T-cell (primary cell): Measurements from ENCODE around the gene ARID4B. TPM values are rescaled to one million over a fixed set of nuclear protein-coding genes. Genes with fewer than 3 reads are reported as not detected.

Source experiments
- ATAC-seq, 4 experiments: fragments of 200-7000 bp in 3 of 4; fragments of 150-1000 bp in 1 of 4; cut with Tn5 transposase; replicated peaks in 1 of 4; 1 replicate in 3 of 4; 2 replicates in 1 of 4; pipeline ENCODE4 v1.10.0; 2021; ENCODE audit warnings: moderate library complexity in 3 of 4, mild to moderate bottlenecking in 2 of 4, moderate number of reproducible peaks in 1 of 4
- CTCF ChIA-PET, 2 donors: fragments of 300-600 bp; sonication (Branson Sonifier 250); formaldehyde crosslinking; loops; one replicate each; lab custom pipeline; 2022; ENCODE audit warnings: antibody characterized with exemption in 2 of 2; lab: Charles Lee
- POLR2A ChIA-PET, 2 donors: fragments of 300-600 bp; sonication (Branson Sonifier 250); formaldehyde crosslinking; loops; one replicate each; lab custom pipeline; 2022; ENCODE audit warnings: antibody characterized with exemption in 2 of 2; lab: Charles Lee
- DNase-seq, 35 experiments: peaks; one replicate each; pipeline versions ENCODE4 v3.0.0 to v3.0.0-alpha.2; 2013 to 2023
- H3K27ac ChIP-seq: one replicate; pipeline ENCODE4 v1.5.1; 2013; ENCODE audit warnings: low read length
- H3K27me3 ChIP-seq, 2 experiments: replicated peaks in 1 of 2; 1 replicate in 1 of 2; 2 replicates in 1 of 2; pipeline versions ENCODE4 v1.6.1 to v1.7.0; 2013; ENCODE audit warnings: low read length in 1 of 2, mixed read lengths in 1 of 2; ENCODE audit not compliant: control insufficient read depth in 2 of 2, insufficient read depth in 2 of 2; ENCODE audit errors: extremely low read depth in 1 of 2
- H3K36me3 ChIP-seq, 2 donors: 1 replicate in 1 of 2; 2 replicates in 1 of 2; pipeline versions ENCODE4 v1.6.1 to v1.7.0; 2013; ENCODE audit warnings: low read length in 1 of 2; ENCODE audit not compliant: control insufficient read depth in 2 of 2, insufficient read depth in 1 of 2; ENCODE audit errors: extremely low read depth in 1 of 2
- H3K4me1 ChIP-seq, 2 experiments: 1 replicate in 1 of 2; 2 replicates in 1 of 2; pipeline versions ENCODE4 v1.6.1 to v1.7.0; 2013; ENCODE audit warnings: low read length in 2 of 2, mixed read lengths in 1 of 2; ENCODE audit not compliant: insufficient read depth in 2 of 2, control insufficient read depth in 1 of 2; ENCODE audit errors: extremely low read depth in 1 of 2
- H3K4me3 ChIP-seq, 2 donors: 1 replicate in 1 of 2; 2 replicates in 1 of 2; pipeline versions ENCODE4 v1.5.1 to v1.7.0; 2013; ENCODE audit warnings: mild to moderate bottlenecking in 2 of 2, low read length in 1 of 2, moderate library complexity in 1 of 2; ENCODE audit not compliant: control insufficient read depth in 1 of 2; ENCODE audit errors: extremely low read depth in 1 of 2
- H3K9me3 ChIP-seq: 2 replicates; pipeline ENCODE4 v1.7.0; 2013
- H3K27ac Mint-ChIP-seq, 2 donors: one replicate each; pipeline ENCODE4 v1.8.0; 2020 to 2021; ENCODE audit warnings: mild to moderate bottlenecking in 2 of 2, mixed read lengths in 2 of 2
- H3K27me3 Mint-ChIP-seq, 2 donors: one replicate each; pipeline ENCODE4 v1.8.0; 2021 to 2022; ENCODE audit warnings: mixed read lengths in 2 of 2
- H3K36me3 Mint-ChIP-seq: one replicate; pipeline ENCODE4 v1.8.0; 2021; ENCODE audit warnings: mixed read lengths
- H3K4me1 Mint-ChIP-seq, 3 donors: one replicate each; pipeline ENCODE4 v1.8.0; 2020 to 2022; ENCODE audit warnings: mixed read lengths in 3 of 3, mild to moderate bottlenecking in 1 of 3
- H3K4me3 Mint-ChIP-seq, 3 donors: one replicate each; pipeline ENCODE4 v1.8.0; 2020 to 2022; ENCODE audit warnings: mild to moderate bottlenecking in 3 of 3, mixed read lengths in 3 of 3, moderate library complexity in 3 of 3
- H3K9me3 Mint-ChIP-seq, 3 donors: one replicate each; pipeline ENCODE4 v1.8.0; 2020 to 2022; ENCODE audit warnings: mixed read lengths in 3 of 3
- WGBS: methylation state at CpG from one replicate; pipeline ENCODE4 v1.1.5; 2013; ENCODE audit warnings: missing lambda C conversion rate; ENCODE audit not compliant: insufficient coverage; 5-methylcytosine and 5-hydroxymethylcytosine counted together
- total RNA-seq, 35 experiments: library from RNA in 6 of 35; stranded (reverse) in 6 of 35; fragments of 120-200 nt in 1 of 35; gene quantifications; one replicate each; pipeline versions ENCODE4 v1.2.1 to v1.2.4 and lab custom pipeline; 2013 to 2026

ARID4B gene
- total RNA-seq, 5 donors from 2014 or later (not counting 1 experiment from before 2014, with no cell fraction given), result 70.4 to 151 (median 79.1) TPM

GRCh38 chr1:235181561-235182245 lies 146.3 kb downstream of the ARID4B start:
- Histone ChIP-seq H3K36me3 (peaks cover 0 to 46% of the 10 kb centered on the region in 2 donors), H3K9me3 (no peaks in the 10 kb centered on the region), H3K4me1 (peaks cover 0 to 2% of the 10 kb centered on the region in 2 experiments), H3K4me3 (no peak overlapping the region), H3K27me3 (no peaks in the 10 kb centered on the region), H3K27ac (no peak overlapping the region)
- CTCF ChIA-PET, result interaction anchor here in 1 of 2 donors (0.6 kb wide), 1 partner anchor 19 kb away, joined by 3 read pairs; no protein-coding TSS in a partner anchor
- H3K4me1 Mint-ChIP-seq, result peaks cover 17 to 19% (median 18%) of the 10 kb centered on the region in 3 donors
- ATAC-seq (peak in 1 of 4 experiments; percentile 46), DNase-seq (no peak)
- POLR2A ChIA-PET, result no interaction called here
- H3K27ac Mint-ChIP-seq, result peak overlapping the region; percentile 19 to 84
- H3K36me3 Mint-ChIP-seq, result peaks cover 35% of the 10 kb centered on the region
- H3K27me3 Mint-ChIP-seq, result no peaks in the 10 kb centered on the region
- no peaks in the 10 kb centered on the region for H3K9me3 Mint-ChIP-seq
- H3K4me3 Mint-ChIP-seq, result peak overlapping the region in 1 of 3 donors; percentile 28
- WGBS, result 87% methylated on average over 4 of the region's 8 CpGs

- no peak overlapping the region for H3K4me3 ChIP-seq
- Mint-ChIP-seq H3K4me3 (no peak overlapping the region), H3K9me3 (no peaks in the 10 kb centered on the region), H3K27ac (peak overlapping the region; percentile 19 to 84), H3K4me1 (peaks cover 17 to 19% (median 18%) of the 10 kb centered on the region in 3 donors), H3K36me3 (peaks cover 36% of the 10 kb centered on the region), H3K27me3 (no peaks in the 10 kb centered on the region)
- ChIA-PET POLR2A (no interaction called here), CTCF (interaction anchor here in 1 of 2 donors (0.6 kb wide), 1 partner anchor 95 kb away, joined by 5 read pairs; no protein-coding TSS in a partner anchor)
- H3K27me3 ChIP-seq, result no peaks in the 10 kb centered on the region
- peaks cover 0 to 2% of the 10 kb centered on the region in 2 experiments for H3K4me1 ChIP-seq
- no CpG with 5 or more reads among the region's 5 CpGs for WGBS
- ATAC-seq, result no peak
- peaks cover 0 to 46% of the 10 kb centered on the region in 2 donors for H3K36me3 ChIP-seq
- H3K27ac ChIP-seq, result no peak overlapping the region
- DNase-seq, result no peak
- no peaks in the 10 kb centered on the region for H3K9me3 ChIP-seq
These were observed 147.0 kb downstream of the ARID4B start for GRCh38 chr1:235180916-235181460.

DNA sequence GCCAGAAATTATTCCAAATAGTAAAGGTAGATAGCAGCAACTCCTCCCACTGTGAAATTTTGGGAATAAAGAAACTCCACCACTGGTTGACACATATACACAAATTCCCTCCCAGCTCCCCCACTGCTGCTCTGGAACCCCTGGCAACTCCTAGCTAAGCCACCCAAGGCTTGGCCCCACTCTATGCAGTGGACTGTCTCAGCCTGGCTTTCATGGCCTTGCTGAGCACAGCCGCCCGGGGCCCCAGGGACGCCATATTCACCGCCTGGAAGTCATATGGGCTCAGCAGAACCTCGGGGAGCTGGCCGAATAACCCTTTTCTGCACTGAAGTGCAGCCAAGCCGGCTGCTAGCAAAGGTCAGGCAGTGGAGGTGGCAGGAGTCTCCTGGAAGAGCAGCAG lies 151.5 kb downstream of the ARID4B start:
- Histone ChIP-seq H3K36me3 (peaks cover 2 to 62% of the 10 kb centered on the region in 2 donors), H3K27me3 (no peaks in the 10 kb centered on the region), H3K27ac (no peak overlapping the region), H3K9me3 (no peaks in the 10 kb centered on the region), H3K4me1 (no peaks in the 10 kb centered on the region), H3K4me3 (no peak overlapping the region)
- no peak overlapping the region for H3K4me3 Mint-ChIP-seq
- ChIA-PET CTCF (no interaction called here), POLR2A (no interaction called here)
- H3K36me3 Mint-ChIP-seq, result peaks cover 29% of the 10 kb centered on the region
- H3K4me1 Mint-ChIP-seq, result peaks cover 5 to 6% (median 5%) of the 10 kb centered on the region in 3 donors
- DNase-seq (no peak), ATAC-seq (no peak)
- 98% methylated on average over 6 of the region's 7 CpGs for WGBS
- H3K27me3 Mint-ChIP-seq, result no peaks in the 10 kb centered on the region
- no peaks in the 10 kb centered on the region for H3K9me3 Mint-ChIP-seq
- H3K27ac Mint-ChIP-seq, result no peak overlapping the region

GRCh38 chr1:235169986-235170385 lies 158.0 kb downstream of the ARID4B start:
- H3K27ac Mint-ChIP-seq, result no peak overlapping the region

GRCh38 chr1:235168375-235168774 lies 159.6 kb downstream of the ARID4B start:
- Histone ChIP-seq H3K27me3 (no peaks in the 10 kb centered on the region), H3K4me1 (no peaks in the 10 kb centered on the region), H3K27ac (no peak overlapping the region), H3K9me3 (no peaks in the 10 kb centered on the region), H3K4me3 (no peak overlapping the region), H3K36me3 (peaks cover 2 to 50% of the 10 kb centered on the region in 2 donors)
- no peaks in the 10 kb centered on the region for H3K9me3 Mint-ChIP-seq
- ChIA-PET CTCF (no interaction called here), POLR2A (interaction anchor here in 1 of 2 donors (0.6 kb wide), 1 partner anchor 22 kb away, joined by 3 read pairs; no protein-coding TSS in a partner anchor)
- no peaks in the 10 kb centered on the region for H3K4me1 Mint-ChIP-seq
- WGBS, result no CpG with 5 or more reads among the region's 3 CpGs
- H3K4me3 Mint-ChIP-seq, result no peak overlapping the region
- peak overlapping the region in 1 of 2 donors; percentile 40 for H3K27ac Mint-ChIP-seq
- H3K36me3 Mint-ChIP-seq, result peaks cover 27% of the 10 kb centered on the region
- DNase-seq (no peak), ATAC-seq (no peak)
- H3K27me3 Mint-ChIP-seq, result no peaks in the 10 kb centered on the region

More at GRCh38 chr1:235169986-235170385, 158.0 kb downstream of the ARID4B start:
- Histone ChIP-seq H3K4me3 (no peak overlapping the region), H3K36me3 (peaks cover 2 to 62% of the 10 kb centered on the region in 2 donors), H3K4me1 (no peaks in the 10 kb centered on the region), H3K27ac (no peak overlapping the region), H3K9me3 (no peaks in the 10 kb centered on the region), H3K27me3 (no peaks in the 10 kb centered on the region)
- no peak overlapping the region for H3K4me3 Mint-ChIP-seq
- H3K9me3 Mint-ChIP-seq, result no peaks in the 10 kb centered on the region
- H3K36me3 Mint-ChIP-seq, result peaks cover 25% of the 10 kb centered on the region
- no peaks in the 10 kb centered on the region for H3K4me1 Mint-ChIP-seq
- H3K27me3 Mint-ChIP-seq, result no peaks in the 10 kb centered on the region
- DNase-seq, result no peak
- CTCF ChIA-PET, result interaction anchor here in 1 of 2 donors (0.7 kb wide), 1 partner anchor 628 kb away, joined by 5 read pairs; no protein-coding TSS in a partner anchor
- no peak for ATAC-seq
- POLR2A ChIA-PET, result interaction anchor here in 1 of 2 donors (0.7 kb wide), 1 partner anchor 191 kb away, joined by 3 read pairs; no protein-coding TSS in a partner anchor

DNA sequence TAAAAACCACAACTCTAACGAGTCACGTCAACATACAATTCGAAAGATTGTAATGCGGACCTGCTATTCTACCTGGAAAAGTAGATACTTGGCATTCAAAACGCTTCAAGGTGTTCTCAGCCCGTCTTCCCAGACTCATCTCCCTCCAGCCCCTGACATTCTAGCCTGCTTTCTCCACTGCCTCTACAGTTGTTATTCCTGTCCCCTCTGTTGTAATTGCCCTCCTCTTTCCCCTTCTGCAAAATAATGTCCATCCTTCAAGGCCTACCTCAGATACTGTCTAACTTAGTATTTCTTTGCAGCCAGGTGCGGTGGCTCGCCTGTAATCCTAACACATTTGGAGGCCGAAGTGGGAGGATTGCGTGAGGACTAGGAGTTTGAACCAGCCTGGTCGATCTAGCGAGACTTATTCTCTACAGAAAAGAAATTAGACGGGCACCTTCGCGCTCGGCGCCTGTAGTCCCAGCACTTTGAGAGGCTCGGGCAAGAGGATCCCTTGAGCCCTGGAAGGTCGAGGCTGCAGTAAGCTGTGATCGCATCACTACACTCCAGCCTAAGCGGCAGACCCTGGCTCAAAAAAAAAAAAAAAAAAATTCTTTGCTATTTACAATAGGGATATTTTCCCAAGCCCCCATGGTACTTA lies 166.2 kb downstream of the ARID4B start:
- Histone ChIP-seq H3K4me1 (peaks cover 13 to 37% of the 10 kb centered on the region in 2 experiments), H3K36me3 (peaks cover 0 to 22% of the 10 kb centered on the region in 2 donors), H3K9me3 (no peaks in the 10 kb centered on the region), H3K4me3 (peak overlapping the region; percentile 88 to 93), H3K27me3 (no peaks in the 10 kb centered on the region), H3K27ac (peak overlapping the region; percentile 85)
- Mint-ChIP-seq H3K27ac (peak overlapping the region; percentile 97 to 99), H3K4me1 (peaks cover 25 to 27% (median 25%) of the 10 kb centered on the region in 3 donors), H3K9me3 (no peaks in the 10 kb centered on the region), H3K4me3 (peak overlapping the region in 2 of 3 donors; percentile 93), H3K36me3 (peaks cover 11% of the 10 kb centered on the region), H3K27me3 (no peaks in the 10 kb centered on the region)
- WGBS, result 64% methylated on average over 17 of the region's 21 CpGs
- peak in 2 of 4 experiments; percentile 11 to 19 for ATAC-seq
- ChIA-PET POLR2A (interaction anchor here (0.5 to 1.4 kb wide), 4 partner anchors 48 to 871 kb away, joined by 3 to 8 read pairs (median 4); no protein-coding TSS in a partner anchor), CTCF (interaction anchor here (0.7 to 1.6 kb wide), 4 partner anchors 21 to 1049 kb away, joined by 3 to 8 read pairs (median 4); no protein-coding TSS in a partner anchor)
- peak in 2 of 35 experiments; percentile 15 to 16 for DNase-seq
